SJSA1 (cell line): ENCODE data around the gene TSC1. TPM values are rescaled to one million over a fixed set of nuclear protein-coding genes. Genes with fewer than 3 reads are reported as not detected.

Experiments
- DNase-seq, 2 experiments: peaks; one replicate each; pipeline ENCODE4 v3.0.0-alpha.2; 2015 to 2020; ENCODE audit warnings: low spot score in 2 of 2, low read depth in 1 of 2
- H3K27ac ChIP-seq: fragments of 250-450 bp; sonication (Bioruptor Pico); 2 replicates; pipeline ENCODE4 v1.5.1; 2020; ENCODE audit warnings: mild to moderate bottlenecking, moderate library complexity
- H3K27me3 ChIP-seq: fragments of 250-450 bp; sonication (Bioruptor Pico); replicated peaks from 2 replicates; pipeline ENCODE4 v1.5.1; 2020; ENCODE audit warnings: mild to moderate bottlenecking, moderate library complexity
- H3K36me3 ChIP-seq: fragments of 250-450 bp; sonication (Bioruptor Pico); 2 replicates; pipeline ENCODE4 v1.5.1; 2020; ENCODE audit warnings: mild to moderate bottlenecking
- H3K4me1 ChIP-seq: fragments of 250-450 bp; sonication (Bioruptor Pico); replicated peaks from 2 replicates; pipeline ENCODE4 v1.6.1; 2021; ENCODE audit warnings: mild to moderate bottlenecking
- H3K4me3 ChIP-seq: fragments of 250-450 bp; sonication (Bioruptor Pico); 2 replicates; pipeline ENCODE4 v1.5.1; 2020; ENCODE audit warnings: mild to moderate bottlenecking
- H3K9me3 ChIP-seq: fragments of 250-450 bp; sonication (Bioruptor Pico); replicated peaks from 2 replicates; pipeline ENCODE4 v1.5.1; 2020; ENCODE audit warnings: mild to moderate bottlenecking
- total RNA-seq: library from RNA; depleted of rRNA; stranded (reverse); fragments of >200 nt; shearing (Covaris generic); gene quantifications from 2 replicates; pipeline ENCODE4 v1.2.3, GENCODE V29; 2014

Gene TSC1
- total RNA-seq, 1 experiment from 2014 or later = 54.5 TPM

GRCh38 chr9:132866898-132867297, 77.5 kb downstream of the TSC1 start:
- no peak for DNase-seq
- no peaks in the 10 kb centered on the region for H3K4me1 ChIP-seq
- H3K9me3 ChIP-seq = no peaks in the 10 kb centered on the region
- H3K36me3 ChIP-seq = no peaks in the 10 kb centered on the region
- H3K27me3 ChIP-seq = no peaks in the 10 kb centered on the region; the same call in 1 of the 2 replicates
- no peak overlapping the region for H3K27ac ChIP-seq
- H3K4me3 ChIP-seq = no peak overlapping the region

GRCh38 chr9:132864691-132865090, 79.7 kb downstream of the TSC1 start:
- no peak for DNase-seq
- no peaks in the 10 kb centered on the region for H3K36me3 ChIP-seq
- no peak overlapping the region for H3K4me3 ChIP-seq
- H3K27me3 ChIP-seq = no peaks in the 10 kb centered on the region; the same call in 1 of the 2 replicates
- no peaks in the 10 kb centered on the region for H3K9me3 ChIP-seq
- no peak overlapping the region for H3K27ac ChIP-seq
- no peaks in the 10 kb centered on the region for H3K4me1 ChIP-seq

GRCh38 chr9:132864277-132864676, 80.1 kb downstream of the TSC1 start:
- H3K9me3 ChIP-seq = no peaks in the 10 kb centered on the region
- no peak overlapping the region for H3K4me3 ChIP-seq
- H3K36me3 ChIP-seq = no peaks in the 10 kb centered on the region
- no peak overlapping the region for H3K27ac ChIP-seq
- H3K4me1 ChIP-seq = no peaks in the 10 kb centered on the region
- DNase-seq = no peak
- H3K27me3 ChIP-seq = no peaks in the 10 kb centered on the region; the same call in 1 of the 2 replicates

GRCh38 chr9:132863096-132863495, 81.3 kb downstream of the TSC1 start:
- H3K9me3 ChIP-seq = no peaks in the 10 kb centered on the region
- no peak overlapping the region for H3K27ac ChIP-seq
- H3K4me1 ChIP-seq = no peaks in the 10 kb centered on the region
- no peak for DNase-seq
- H3K4me3 ChIP-seq = no peak overlapping the region
- H3K27me3 ChIP-seq = no peaks in the 10 kb centered on the region; the same call in 1 of the 2 replicates
- no peaks in the 10 kb centered on the region for H3K36me3 ChIP-seq

GRCh38 chr9:132862533-132862932, 81.9 kb downstream of the TSC1 start:
- no peaks in the 10 kb centered on the region; the same call in 1 of the 2 replicates for H3K27me3 ChIP-seq
- H3K4me1 ChIP-seq = no peaks in the 10 kb centered on the region
- no peaks in the 10 kb centered on the region for H3K36me3 ChIP-seq
- peak in 1 of 2 experiments; percentile 5 for DNase-seq
- H3K9me3 ChIP-seq = no peaks in the 10 kb centered on the region
- no peak overlapping the region for H3K27ac ChIP-seq
- no peak overlapping the region for H3K4me3 ChIP-seq

- no peaks in the 10 kb centered on the region; the same call in 1 of the 2 replicates for H3K27me3 ChIP-seq
These were observed 82.8 kb downstream of the TSC1 start for GRCh38 chr9:132861666-132862065.

GRCh38 chr9:132858751-132859150, 85.7 kb downstream of the TSC1 start:
- DNase-seq = no peak
- Histone ChIP-seq H3K4me1 (no peaks in the 10 kb centered on the region), H3K4me3 (no peak overlapping the region), H3K27me3 (no peaks in the 10 kb centered on the region), H3K9me3 (no peaks in the 10 kb centered on the region), H3K27ac (no peak overlapping the region), H3K36me3 (no peaks in the 10 kb centered on the region)

More at GRCh38 chr9:132861666-132862065, 82.8 kb downstream of the TSC1 start:
- no peaks in the 10 kb centered on the region for H3K4me1 ChIP-seq
- no peak overlapping the region for H3K27ac ChIP-seq
- H3K9me3 ChIP-seq = no peaks in the 10 kb centered on the region
- no peak overlapping the region for H3K4me3 ChIP-seq
- DNase-seq = no peak
- H3K36me3 ChIP-seq = no peaks in the 10 kb centered on the region

GRCh38 chr9:132857616-132858342, 86.6 kb downstream of the TSC1 start:
- H3K4me1 ChIP-seq = no peaks in the 10 kb centered on the region
- no peaks in the 10 kb centered on the region for H3K36me3 ChIP-seq
- DNase-seq = no peak
- H3K27me3 ChIP-seq = no peaks in the 10 kb centered on the region
- no peak overlapping the region for H3K4me3 ChIP-seq
- H3K27ac ChIP-seq = no peak overlapping the region
- H3K9me3 ChIP-seq = no peaks in the 10 kb centered on the region

GRCh38 chr9:132857031-132857430, 87.4 kb downstream of the TSC1 start:
- Histone ChIP-seq H3K4me1 (no peaks in the 10 kb centered on the region), H3K27ac (no peak overlapping the region), H3K27me3 (no peaks in the 10 kb centered on the region), H3K36me3 (no peaks in the 10 kb centered on the region), H3K4me3 (no peak overlapping the region), H3K9me3 (no peaks in the 10 kb centered on the region)
- DNase-seq = no peak

- Histone ChIP-seq H3K27me3 (no peaks in the 10 kb centered on the region), H3K27ac (no peak overlapping the region), H3K9me3 (no peaks in the 10 kb centered on the region), H3K4me1 (no peaks in the 10 kb centered on the region), H3K4me3 (no peak overlapping the region), H3K36me3 (no peaks in the 10 kb centered on the region)
- DNase-seq = no peak
These were observed 88.5 kb downstream of the TSC1 start for GRCh38 chr9:132855904-132856303.

GRCh38 chr9:132854832-132855231, 89.6 kb downstream of the TSC1 start:
- no peaks in the 10 kb centered on the region for H3K36me3 ChIP-seq
- no peak overlapping the region for H3K4me3 ChIP-seq
- no peaks in the 10 kb centered on the region for H3K4me1 ChIP-seq
- DNase-seq = no peak
- H3K27ac ChIP-seq = no peak overlapping the region
- H3K9me3 ChIP-seq = no peaks in the 10 kb centered on the region
- H3K27me3 ChIP-seq = no peaks in the 10 kb centered on the region

- H3K4me3 ChIP-seq = no peak overlapping the region
- no peak overlapping the region for H3K27ac ChIP-seq
- no peaks in the 10 kb centered on the region for H3K27me3 ChIP-seq
These were observed 90.9 kb downstream of the TSC1 start for GRCh38 chr9:132853482-132853881.

GRCh38 chr9:132849185-132849706, 95.2 kb downstream of the TSC1 start:
- Histone ChIP-seq H3K9me3 (no peaks in the 10 kb centered on the region), H3K36me3 (no peaks in the 10 kb centered on the region), H3K4me3 (no peak overlapping the region), H3K27ac (no peak overlapping the region), H3K4me1 (no peaks in the 10 kb centered on the region), H3K27me3 (peaks cover 2% of the 10 kb centered on the region)
- DNase-seq = no peak

More at GRCh38 chr9:132853482-132853881, 90.9 kb downstream of the TSC1 start:
- H3K36me3 ChIP-seq = no peaks in the 10 kb centered on the region
- H3K4me1 ChIP-seq = no peaks in the 10 kb centered on the region
- no peaks in the 10 kb centered on the region for H3K9me3 ChIP-seq
- DNase-seq = no peak

GRCh38 chr9:132846918-132847515, 97.4 kb downstream of the TSC1 start:
- Histone ChIP-seq H3K9me3 (no peaks in the 10 kb centered on the region), H3K27me3 (peaks cover 3% of the 10 kb centered on the region), H3K4me1 (no peaks in the 10 kb centered on the region), H3K27ac (no peak overlapping the region), H3K4me3 (no peak overlapping the region), H3K36me3 (no peaks in the 10 kb centered on the region)
- DNase-seq = no peak
